Immature natural killer cell (primary cell): ENCODE data around the gene EAF2. TPM values are rescaled to one million over a fixed set of nuclear protein-coding genes. Genes with fewer than 3 reads are reported as not detected.

Experiments
- DNase-seq, 3 donors: peaks; one replicate each; pipeline ENCODE4 v3.0.0; 2022; ENCODE audit warnings: mixed read lengths in 1 of 3
- H3K27ac Mint-ChIP-seq, 6 donors: one replicate each; pipeline ENCODE4 v1.8.0; 2020; ENCODE audit warnings: mixed read lengths in 6 of 6, mild to moderate bottlenecking in 5 of 6, inconsistent platforms in 4 of 6, moderate library complexity in 3 of 6
- H3K27me3 Mint-ChIP-seq, 3 donors: one replicate each; pipeline ENCODE4 v1.8.0; 2020 to 2021; ENCODE audit warnings: low read depth in 3 of 3, mild to moderate bottlenecking in 3 of 3, mixed read lengths in 3 of 3, moderate library complexity in 3 of 3, inconsistent platforms in 1 of 3
- H3K36me3 Mint-ChIP-seq, 3 donors: one replicate each; pipeline ENCODE4 v1.8.0; 2020; ENCODE audit warnings: mixed read lengths in 3 of 3, inconsistent platforms in 2 of 3, mild to moderate bottlenecking in 2 of 3
- H3K4me1 Mint-ChIP-seq, 2 donors: one replicate each; pipeline ENCODE4 v1.8.0; 2020; ENCODE audit warnings: inconsistent platforms in 2 of 2, mild to moderate bottlenecking in 2 of 2, mixed read lengths in 2 of 2, moderate library complexity in 1 of 2
- H3K4me3 Mint-ChIP-seq, 5 donors: one replicate each; pipeline ENCODE4 v1.8.0; 2020; ENCODE audit warnings: mild to moderate bottlenecking in 5 of 5, mixed read lengths in 5 of 5, inconsistent platforms in 3 of 5, moderate library complexity in 3 of 5
- H3K9me3 Mint-ChIP-seq, 6 donors: one replicate each; pipeline ENCODE4 v1.8.0; 2020; ENCODE audit warnings: mild to moderate bottlenecking in 6 of 6, mixed read lengths in 6 of 6, inconsistent platforms in 4 of 6, moderate library complexity in 3 of 6
- polyA plus RNA-seq, 3 donors: library from polyadenylated mRNA; unstranded; fragments of 300-500 nt; fragmentation: Illumina TruSeq; gene quantifications; one replicate each; pipeline ENCODE4 v1.2.3, GENCODE V29; 2021

EAF2 gene
- polyA plus RNA-seq, 3 donors from 2014 or later: 9.2 to 18.9 (median 14.3) TPM

GRCh38 chr3:121883507-121883906 is 48.5 kb downstream of the EAF2 start:
- Mint-ChIP-seq H3K36me3 (peaks cover 0 to 14% (median 3%) of the 10 kb centered on the region in 3 donors), H3K27me3 (no peaks in the 10 kb centered on the region), H3K9me3 (no peaks in the 10 kb centered on the region), H3K27ac (no peak overlapping the region), H3K4me1 (no peaks in the 10 kb centered on the region), H3K4me3 (no peak overlapping the region)
- DNase-seq: no peak

- H3K36me3 Mint-ChIP-seq: peaks cover 0 to 14% (median 3%) of the 10 kb centered on the region in 3 donors
- no peak for DNase-seq
- H3K27me3 Mint-ChIP-seq: no peaks in the 10 kb centered on the region
- H3K4me3 Mint-ChIP-seq: no peak overlapping the region
- H3K27ac Mint-ChIP-seq: no peak overlapping the region
- no peaks in the 10 kb centered on the region for H3K4me1 Mint-ChIP-seq
- H3K9me3 Mint-ChIP-seq: no peaks in the 10 kb centered on the region
Measured at GRCh38 chr3:121885386-121885785, 50.4 kb downstream of the EAF2 start.

- H3K27ac Mint-ChIP-seq: no peak within 1 kb of the TSS
Measured at GRCh38 chr3:121894301-121894990, 59.4 kb downstream of the EAF2 start, which contains the start of gene SLC15A2. SLC15A2 (plus strand) TSS chr3:121894401; CDS start chr3:121894477, 76 bp downstream.

GRCh38 chr3:121895121-121895520 is 60.1 kb downstream of the EAF2 start:
- Mint-ChIP-seq H3K9me3 (no peaks in the 10 kb centered on the region), H3K36me3 (peaks cover 0 to 12% (median 6%) of the 10 kb centered on the region in 3 donors), H3K4me1 (no peaks in the 10 kb centered on the region), H3K27ac (no peak overlapping the region), H3K27me3 (no peaks in the 10 kb centered on the region), H3K4me3 (no peak overlapping the region)
- no peak for DNase-seq

More at GRCh38 chr3:121894301-121894990, 59.4 kb downstream of the EAF2 start, which contains the start of gene SLC15A2:
- peaks cover 0 to 12% (median 6%) of the 10 kb centered on the region in 3 donors for H3K36me3 Mint-ChIP-seq
- H3K27me3 Mint-ChIP-seq: no peaks in the 10 kb centered on the region
- H3K9me3 Mint-ChIP-seq: no peaks in the 10 kb centered on the region
- no peak within 1 kb of the TSS for H3K4me3 Mint-ChIP-seq
- H3K4me1 Mint-ChIP-seq: no peaks in the 10 kb centered on the region
- no peak for DNase-seq

- no peaks in the 10 kb centered on the region for H3K27me3 Mint-ChIP-seq
- peaks cover 0 to 12% (median 6%) of the 10 kb centered on the region in 3 donors for H3K36me3 Mint-ChIP-seq
- no peak overlapping the region for H3K27ac Mint-ChIP-seq
- no peak for DNase-seq
- H3K4me1 Mint-ChIP-seq: no peaks in the 10 kb centered on the region
- no peak overlapping the region for H3K4me3 Mint-ChIP-seq
- H3K9me3 Mint-ChIP-seq: no peaks in the 10 kb centered on the region
Measured at GRCh38 chr3:121895736-121896135, 60.7 kb downstream of the EAF2 start.

- peaks cover 0 to 12% (median 6%) of the 10 kb centered on the region in 3 donors for H3K36me3 Mint-ChIP-seq
- H3K4me3 Mint-ChIP-seq: no peak overlapping the region
- H3K9me3 Mint-ChIP-seq: no peaks in the 10 kb centered on the region
- H3K27ac Mint-ChIP-seq: no peak overlapping the region
- DNase-seq: no peak
- no peaks in the 10 kb centered on the region for H3K27me3 Mint-ChIP-seq
- no peaks in the 10 kb centered on the region for H3K4me1 Mint-ChIP-seq
Measured at GRCh38 chr3:121896823-121897222, 61.8 kb downstream of the EAF2 start.

- Mint-ChIP-seq H3K4me1 (no peaks in the 10 kb centered on the region), H3K9me3 (no peaks in the 10 kb centered on the region), H3K4me3 (no peak overlapping the region), H3K27ac (no peak overlapping the region), H3K36me3 (peaks cover 0 to 12% (median 6%) of the 10 kb centered on the region in 3 donors), H3K27me3 (no peaks in the 10 kb centered on the region)
- DNase-seq: no peak
Measured at GRCh38 chr3:121897296-121897695, 62.3 kb downstream of the EAF2 start.

GRCh38 chr3:121913305-121913990 is 78.4 kb downstream of the EAF2 start:
- Mint-ChIP-seq H3K27ac (no peak overlapping the region), H3K27me3 (no peaks in the 10 kb centered on the region), H3K9me3 (no peaks in the 10 kb centered on the region), H3K4me3 (no peak overlapping the region), H3K36me3 (peaks cover 10 to 26% (median 20%) of the 10 kb centered on the region in 3 donors), H3K4me1 (no peaks in the 10 kb centered on the region)
- DNase-seq: no peak

- H3K27me3 Mint-ChIP-seq: no peaks in the 10 kb centered on the region
- DNase-seq: no peak
- no peak overlapping the region for H3K27ac Mint-ChIP-seq
- no peaks in the 10 kb centered on the region for H3K4me1 Mint-ChIP-seq
- H3K4me3 Mint-ChIP-seq: no peak overlapping the region
- no peaks in the 10 kb centered on the region for H3K9me3 Mint-ChIP-seq
- H3K36me3 Mint-ChIP-seq: peaks cover 6 to 26% (median 15%) of the 10 kb centered on the region in 3 donors
Measured at GRCh38 chr3:121914081-121914998, 79.3 kb downstream of the EAF2 start.

- Mint-ChIP-seq H3K4me3 (no peak overlapping the region), H3K27ac (no peak overlapping the region), H3K27me3 (peaks cover 0 to 1% (median 0%) of the 10 kb centered on the region in 3 donors), H3K36me3 (peaks cover 0 to 20% (median 10%) of the 10 kb centered on the region in 3 donors), H3K9me3 (no peaks in the 10 kb centered on the region), H3K4me1 (no peaks in the 10 kb centered on the region)
- no peak for DNase-seq
Measured at GRCh38 chr3:121916189-121916588, 81.2 kb downstream of the EAF2 start.

GRCh38 chr3:121918779-121919483 is 83.9 kb downstream of the EAF2 start:
- Mint-ChIP-seq H3K27me3 (peaks cover 0 to 1% (median 0%) of the 10 kb centered on the region in 3 donors), H3K9me3 (no peaks in the 10 kb centered on the region), H3K27ac (no peak overlapping the region), H3K4me3 (no peak overlapping the region), H3K36me3 (peaks cover 0 to 11% (median 10%) of the 10 kb centered on the region in 3 donors), H3K4me1 (no peaks in the 10 kb centered on the region)
- DNase-seq: no peak

GRCh38 chr3:121924734-121925133 is 89.7 kb downstream of the EAF2 start:
- H3K4me1 Mint-ChIP-seq: no peaks in the 10 kb centered on the region
- peaks cover 0 to 28% (median 8%) of the 10 kb centered on the region in 3 donors for H3K36me3 Mint-ChIP-seq
- peaks cover 0 to 1% (median 0%) of the 10 kb centered on the region in 3 donors for H3K27me3 Mint-ChIP-seq
- H3K9me3 Mint-ChIP-seq: no peaks in the 10 kb centered on the region
- H3K27ac Mint-ChIP-seq: no peak overlapping the region
- H3K4me3 Mint-ChIP-seq: no peak overlapping the region
- DNase-seq: no peak

- Mint-ChIP-seq H3K4me1 (no peaks in the 10 kb centered on the region), H3K27ac (no peak overlapping the region), H3K4me3 (no peak overlapping the region), H3K27me3 (no peaks in the 10 kb centered on the region), H3K36me3 (peaks cover 0 to 39% (median 12%) of the 10 kb centered on the region in 3 donors), H3K9me3 (no peaks in the 10 kb centered on the region)
- no peak for DNase-seq
Measured at GRCh38 chr3:121926380-121926779, 91.4 kb downstream of the EAF2 start.
